ENCODE results near the gene CSAD. TPM values are rescaled to one million over a fixed set of nuclear protein-coding genes. Genes with fewer than 3 reads are reported as not detected.
"Not testable (repeated sequence)": the region's sequence is repeated elsewhere in the genome, so short reads cannot be mapped to it uniquely, and the experiment has no call there.

CSAD gene
- total RNA-seq, 1 donor from 2014 or later = 17.3 TPM

GRCh38 chr12:53181935-53182334, 1.2 kb upstream of the CSAD start:
- DNase-seq (ENCODE audit: extremely low read depth, low read depth, low spot score) = no peak

DNA sequence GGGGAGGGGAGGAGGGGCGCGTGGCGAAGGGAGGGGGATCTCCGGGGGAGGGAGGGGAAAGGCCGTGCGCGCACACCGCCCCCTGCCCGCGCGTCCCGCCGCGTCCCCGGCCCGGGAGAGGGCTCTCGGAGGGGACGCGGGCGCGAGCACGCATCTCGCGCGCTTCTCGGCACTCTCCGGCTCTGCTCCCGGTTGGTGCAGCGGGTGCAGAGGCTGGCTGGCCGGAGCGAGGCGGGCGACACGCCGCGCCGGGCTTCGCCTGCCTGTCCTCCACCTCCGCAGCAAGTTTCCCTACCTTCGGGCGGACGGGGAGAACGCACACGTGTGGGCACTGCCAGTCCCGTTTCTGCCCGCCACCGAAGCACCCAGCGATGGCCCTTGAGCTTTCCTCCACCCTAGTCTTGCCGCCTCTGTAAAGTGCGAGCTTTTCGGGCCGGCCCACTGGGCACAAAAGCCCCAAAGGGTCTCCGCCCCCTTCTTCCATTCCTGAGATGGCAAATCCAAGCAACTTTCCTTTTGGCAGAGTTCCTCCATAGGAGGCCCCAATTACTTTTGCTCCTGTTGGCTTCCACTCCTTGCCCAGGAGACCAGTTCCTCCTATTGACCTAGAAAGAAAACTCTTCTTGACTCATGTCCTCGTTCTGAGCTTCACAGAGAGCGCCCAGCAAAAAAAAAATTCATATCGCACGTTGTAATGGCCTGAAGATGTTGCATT, 363 bp upstream of the CSAD start:
- DNase-seq (ENCODE audit: extremely low read depth, low read depth, low spot score) = no peak

DNA sequence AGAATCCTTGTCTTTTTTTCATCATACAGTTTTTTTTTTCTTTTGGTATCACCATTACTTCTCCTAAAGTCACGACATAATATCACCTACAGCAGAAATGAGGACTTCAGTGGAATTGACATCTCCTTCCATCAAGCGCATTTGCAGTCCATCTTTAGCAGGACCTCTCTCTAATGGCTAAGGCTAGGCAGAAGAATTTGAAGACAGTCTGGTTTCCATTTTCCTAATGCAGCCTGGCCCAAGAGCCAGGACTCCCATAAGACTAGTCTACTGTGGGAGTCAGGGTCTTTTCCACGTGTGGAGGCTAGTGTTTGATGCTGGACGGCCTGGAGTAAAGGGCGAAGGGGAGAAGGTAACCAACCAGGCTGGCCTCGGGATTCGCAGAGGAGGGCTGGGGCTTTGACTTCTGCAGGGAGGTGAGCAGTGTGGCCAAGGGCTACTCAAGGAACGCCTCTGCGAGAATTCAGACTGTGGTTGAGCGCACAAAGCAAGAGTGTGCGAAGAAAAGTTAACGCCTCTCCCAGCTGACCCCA, 972 bp downstream of the CSAD start:
- no peak for DNase-seq (ENCODE audit: extremely low read depth, low read depth, low spot score)

DNA sequence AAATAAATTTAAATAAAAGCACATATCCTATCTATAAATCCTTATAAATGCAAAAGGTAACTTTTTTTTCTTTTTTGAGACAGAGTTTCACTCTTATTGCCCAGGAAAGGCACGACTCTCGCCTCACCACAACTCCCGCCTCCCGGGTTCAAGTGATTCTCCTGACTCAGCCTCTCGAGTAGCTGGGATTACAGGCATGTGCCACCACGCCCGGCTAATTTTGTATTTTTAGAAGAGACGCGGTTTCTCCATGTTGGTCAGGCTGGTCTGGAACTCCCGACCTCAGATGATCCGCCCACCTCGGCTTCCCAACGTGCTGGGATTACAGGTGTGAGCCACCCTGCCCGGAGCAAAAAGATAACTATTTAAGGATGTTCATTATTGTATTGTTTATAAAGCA, 1.9 kb downstream of the CSAD start:
- not testable (repeated sequence) for DNase-seq (ENCODE audit: extremely low read depth, low read depth, low spot score)

DNA sequence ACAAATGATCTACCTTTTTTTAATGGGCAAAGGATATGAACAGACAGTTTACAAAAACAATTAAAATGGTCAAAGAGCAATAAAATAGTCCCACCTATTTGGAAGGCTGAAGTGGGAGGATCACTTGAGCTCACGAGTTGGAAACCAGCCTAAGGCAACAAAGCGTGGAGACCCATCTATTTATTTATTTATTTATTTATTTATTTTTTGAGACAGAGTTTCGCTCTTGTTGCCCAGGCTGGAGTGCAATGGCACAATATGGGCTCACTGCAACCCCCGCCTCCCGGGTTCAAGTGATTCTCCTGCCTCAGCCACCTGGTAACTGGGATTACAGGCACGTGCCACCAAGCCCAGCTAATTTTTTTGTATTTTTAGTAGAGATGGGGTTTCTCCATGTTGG, 3.3 kb downstream of the CSAD start:
- not testable (repeated sequence) for DNase-seq (ENCODE audit: extremely low read depth, low read depth, low spot score)

GRCh38 chr12:53176750-53177149, 4.0 kb downstream of the CSAD start:
- DNase-seq (ENCODE audit: extremely low read depth, low read depth, low spot score) = no peak

GRCh38 chr12:53174881-53175491, 5.7 kb downstream of the CSAD start:
- DNase-seq (ENCODE audit: extremely low read depth, low read depth, low spot score) = no peak

- no peak for DNase-seq (ENCODE audit: extremely low read depth, low read depth, low spot score)
These were observed 7.5 kb downstream of the CSAD start for GRCh38 chr12:53173085-53173715.

GRCh38 chr12:53172352-53172751, 8.4 kb downstream of the CSAD start:
- DNase-seq (ENCODE audit: extremely low read depth, low read depth, low spot score) = no peak

DNA sequence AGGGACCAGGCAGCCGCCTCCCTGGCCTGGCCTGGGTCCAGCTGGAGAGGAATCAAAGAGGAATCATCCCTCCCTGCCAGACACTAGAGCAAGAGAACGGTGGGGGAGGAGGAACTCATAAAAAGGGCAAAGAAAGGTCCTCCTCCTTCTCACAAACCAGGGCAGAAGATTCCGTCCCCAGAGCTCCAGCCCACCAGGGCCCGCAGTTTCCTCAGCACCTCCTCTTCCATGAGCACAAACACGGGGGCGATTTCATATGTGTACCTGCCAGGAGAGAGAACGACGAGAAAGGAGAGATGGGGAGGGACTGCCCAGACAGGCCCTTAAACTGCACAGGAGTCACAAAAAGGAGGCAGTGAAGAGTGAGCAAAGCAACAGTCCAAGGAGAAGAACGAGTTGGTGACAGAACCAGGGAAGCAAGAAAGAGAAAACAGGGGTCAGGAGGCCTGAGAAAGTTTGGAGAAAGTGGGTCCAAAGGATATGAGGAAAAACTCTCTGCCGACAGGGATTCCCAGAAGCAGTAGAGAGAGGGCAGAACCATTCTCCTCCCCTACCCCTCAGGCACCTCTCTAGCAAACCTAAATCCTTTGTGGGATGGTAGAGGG, 8.9 kb downstream of the CSAD start:
- no peak for DNase-seq (ENCODE audit: extremely low read depth, low read depth, low spot score)

DNA sequence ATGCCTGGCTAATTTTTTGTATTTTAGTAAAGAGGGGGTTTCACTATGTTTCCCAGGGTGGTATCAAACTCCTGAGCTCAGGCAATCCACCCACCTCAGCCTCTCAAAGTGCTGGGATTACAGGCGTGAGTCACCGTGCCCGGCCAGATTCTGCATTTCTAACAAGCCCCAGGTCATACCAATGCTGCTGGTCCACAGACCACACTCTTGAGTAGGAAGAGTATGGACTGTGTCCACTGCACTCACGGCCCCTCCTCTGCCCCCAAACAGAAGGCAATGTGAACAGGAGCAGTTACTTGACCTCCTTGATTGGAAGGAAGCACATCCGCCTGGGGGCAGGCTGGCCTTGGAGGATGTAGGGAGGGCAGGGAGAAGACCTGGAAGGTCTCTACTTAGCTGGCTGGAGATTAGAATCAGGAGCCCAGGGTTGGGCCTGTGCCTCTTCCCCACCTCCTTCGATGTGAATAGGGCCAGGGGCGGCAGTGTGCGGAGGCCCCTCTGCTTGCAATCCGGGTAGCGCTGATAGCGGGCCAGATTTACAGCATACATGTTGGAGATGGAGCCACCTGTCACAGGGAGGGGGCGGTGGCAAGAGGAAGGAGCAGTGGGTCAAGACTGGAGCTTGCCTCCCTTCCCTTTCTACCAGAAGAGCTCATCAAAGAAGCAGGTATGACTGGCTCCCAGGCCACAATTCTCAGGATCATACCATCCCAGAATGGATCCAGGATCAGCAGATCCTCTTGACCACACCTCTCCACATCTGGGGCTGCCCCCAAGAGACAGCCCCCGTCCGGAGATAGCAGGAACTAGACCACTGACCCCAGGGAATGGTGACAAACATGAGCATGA, 9.6 kb downstream of the CSAD start:
- DNase-seq (ENCODE audit: extremely low read depth, low read depth, low spot score) = no peak

DNA sequence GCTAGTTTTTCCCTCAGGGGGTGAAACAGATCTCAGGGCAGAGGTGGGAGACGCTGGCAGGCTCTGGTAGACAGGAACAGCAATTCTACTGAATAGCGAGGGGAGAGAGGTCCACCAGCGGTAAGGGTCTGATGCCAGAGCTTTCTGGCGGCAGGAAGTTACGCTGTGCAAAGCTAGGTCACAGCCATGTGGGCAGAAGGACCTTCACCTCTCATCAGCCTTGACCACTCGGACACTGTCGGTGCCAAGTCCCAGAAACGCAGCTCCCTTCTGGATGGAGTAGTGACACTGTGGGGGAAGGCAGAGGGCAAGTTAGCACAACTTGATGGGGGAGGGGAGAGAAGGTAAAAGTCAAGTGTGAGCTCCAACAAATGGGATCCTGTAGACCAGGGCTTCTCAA, 10.5 kb downstream of the CSAD start:
- no peak for DNase-seq (ENCODE audit: extremely low read depth, low read depth, low spot score)

- no peak for DNase-seq (ENCODE audit: extremely low read depth, low read depth, low spot score)
These were observed 11.1 kb downstream of the CSAD start for GRCh38 chr12:53169644-53170043.

DNA sequence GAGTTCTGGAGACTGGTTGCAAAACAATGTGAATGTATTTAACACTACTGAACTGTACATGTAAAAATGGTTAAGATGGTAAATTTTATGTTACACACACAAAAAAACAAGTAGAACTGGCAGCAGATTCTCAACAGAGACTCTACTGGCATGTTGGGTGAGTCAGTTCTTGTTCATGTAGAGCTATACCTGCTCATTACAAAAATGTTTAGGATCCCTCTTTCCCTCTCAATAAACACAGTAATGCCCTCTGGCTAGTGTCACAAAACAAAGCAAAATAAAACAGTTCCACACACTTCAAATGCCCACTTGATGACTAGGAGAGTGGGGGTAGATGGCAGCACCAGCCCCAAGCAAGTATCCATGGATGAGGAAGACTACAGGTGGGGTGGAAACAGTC, 13.9 kb downstream of the CSAD start:
- DNase-seq (ENCODE audit: extremely low read depth, low read depth, low spot score) = no peak

DNA sequence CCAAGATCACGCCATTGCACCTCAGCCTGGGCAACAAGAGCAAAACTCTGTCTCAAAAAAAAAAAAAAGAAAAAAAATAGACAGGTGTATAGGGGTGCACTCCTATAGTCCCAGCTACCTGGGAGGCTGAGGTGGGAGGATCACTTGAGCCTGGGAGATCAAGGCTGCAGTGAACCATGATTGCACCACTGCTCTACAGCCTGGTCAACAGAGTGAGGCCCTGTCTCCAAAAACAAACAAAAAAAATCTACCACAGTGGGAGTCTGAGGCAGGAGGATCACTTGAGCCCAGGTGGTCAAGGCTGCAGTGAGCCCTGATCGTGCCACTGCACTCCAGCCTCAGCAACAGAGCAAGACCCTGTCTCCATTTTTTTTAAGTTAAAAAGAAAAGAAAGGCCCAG, 17.7 kb downstream of the CSAD start:
- DNase-seq (ENCODE audit: extremely low read depth, low read depth, low spot score) = not testable (repeated sequence)

DNA sequence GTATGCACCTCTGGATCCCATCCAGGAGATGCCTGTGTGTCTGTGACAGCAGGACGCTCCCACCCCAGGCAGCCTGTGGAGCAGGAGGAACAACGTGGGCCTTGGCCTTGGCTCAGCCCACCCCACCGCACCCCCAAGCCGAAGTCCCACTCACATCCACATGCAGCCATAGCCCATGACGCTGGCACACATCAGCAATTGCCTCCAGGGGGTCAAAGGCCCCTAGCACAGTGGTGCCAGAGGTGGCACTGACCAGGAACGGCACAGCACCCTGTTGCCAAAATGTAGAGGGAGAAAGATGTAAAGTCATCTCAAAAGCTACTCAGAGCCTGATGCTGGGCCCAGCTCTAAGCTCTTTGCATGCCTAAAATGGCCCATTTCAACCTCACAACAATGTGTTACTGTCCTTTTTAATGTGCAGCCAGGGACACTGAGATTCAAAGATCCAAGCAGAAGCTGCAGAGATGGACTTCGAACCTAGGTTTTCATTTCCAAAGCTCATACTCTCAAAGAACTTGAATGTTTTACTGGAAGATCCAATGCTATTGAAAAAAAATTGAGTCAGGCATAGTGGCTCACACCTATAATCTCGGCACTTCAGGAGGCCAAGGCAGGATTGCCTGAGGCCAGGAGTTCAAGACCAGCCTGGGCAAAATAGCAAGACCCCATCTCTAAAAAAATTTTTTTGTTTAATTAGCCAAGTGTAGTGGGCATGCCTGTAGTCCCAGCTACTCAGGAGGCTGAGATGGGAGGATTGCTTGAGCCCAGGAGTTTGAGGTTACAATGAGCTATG, 19.4 kb downstream of the CSAD start:
- DNase-seq (ENCODE audit: extremely low read depth, low read depth, low spot score) = no peak

GRCh38 chr12:53160673-53161072, 20.1 kb downstream of the CSAD start:
- no peak for DNase-seq (ENCODE audit: extremely low read depth, low read depth, low spot score)

DNA sequence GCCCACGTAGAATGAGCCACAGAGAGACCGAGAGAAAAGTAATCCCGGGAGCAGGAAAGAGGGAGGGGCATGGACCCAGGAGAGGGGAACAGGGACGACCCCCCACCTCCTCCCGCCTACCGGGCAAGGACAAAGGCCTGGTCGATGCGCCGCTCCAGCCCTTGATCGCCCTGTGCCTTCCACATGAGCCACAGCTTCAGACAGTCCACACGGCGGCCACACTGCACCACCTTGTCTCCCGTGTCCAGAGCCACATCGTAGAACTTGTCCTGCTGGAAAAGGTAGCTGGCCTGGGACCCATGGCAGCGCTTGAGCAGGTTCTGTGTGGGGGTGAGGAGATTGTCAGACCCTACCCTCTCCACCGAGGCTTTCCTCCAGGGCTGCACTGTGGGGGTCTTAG, 20.7 kb downstream of the CSAD start:
- no peak for DNase-seq (ENCODE audit: extremely low read depth, low read depth, low spot score)

GRCh38 chr12:53159195-53159839, 21.4 kb downstream of the CSAD start:
- DNase-seq (ENCODE audit: extremely low read depth, low read depth, low spot score) = no peak
